Measurements from ENCODE around the gene GDPD1.
A peak's percentile ranks its signal among the peaks of the same experiment; 100 is the strongest.

Gene GDPD1

DNA sequence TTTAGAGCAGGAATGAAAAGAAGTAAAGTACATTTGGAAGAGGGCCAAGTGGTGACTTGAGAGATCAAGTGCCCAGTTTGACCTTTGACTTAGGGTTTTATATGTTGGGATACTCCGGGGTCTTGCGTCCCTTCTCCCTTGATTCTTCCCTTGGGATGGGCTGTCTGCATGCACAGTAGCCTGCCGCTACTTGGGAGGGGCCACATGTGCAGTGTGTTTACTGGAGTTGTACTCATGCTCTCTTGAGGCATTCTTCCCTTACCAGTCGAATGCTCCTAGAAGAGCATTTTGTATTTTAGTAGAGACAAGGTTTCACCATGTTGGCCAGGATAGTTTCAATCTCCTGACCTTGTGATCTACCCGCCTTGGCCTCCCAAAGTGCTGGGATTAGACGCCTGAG lies 23.8 kb downstream of the GDPD1 start:
- TF ChIP-seq, protein P1, sequence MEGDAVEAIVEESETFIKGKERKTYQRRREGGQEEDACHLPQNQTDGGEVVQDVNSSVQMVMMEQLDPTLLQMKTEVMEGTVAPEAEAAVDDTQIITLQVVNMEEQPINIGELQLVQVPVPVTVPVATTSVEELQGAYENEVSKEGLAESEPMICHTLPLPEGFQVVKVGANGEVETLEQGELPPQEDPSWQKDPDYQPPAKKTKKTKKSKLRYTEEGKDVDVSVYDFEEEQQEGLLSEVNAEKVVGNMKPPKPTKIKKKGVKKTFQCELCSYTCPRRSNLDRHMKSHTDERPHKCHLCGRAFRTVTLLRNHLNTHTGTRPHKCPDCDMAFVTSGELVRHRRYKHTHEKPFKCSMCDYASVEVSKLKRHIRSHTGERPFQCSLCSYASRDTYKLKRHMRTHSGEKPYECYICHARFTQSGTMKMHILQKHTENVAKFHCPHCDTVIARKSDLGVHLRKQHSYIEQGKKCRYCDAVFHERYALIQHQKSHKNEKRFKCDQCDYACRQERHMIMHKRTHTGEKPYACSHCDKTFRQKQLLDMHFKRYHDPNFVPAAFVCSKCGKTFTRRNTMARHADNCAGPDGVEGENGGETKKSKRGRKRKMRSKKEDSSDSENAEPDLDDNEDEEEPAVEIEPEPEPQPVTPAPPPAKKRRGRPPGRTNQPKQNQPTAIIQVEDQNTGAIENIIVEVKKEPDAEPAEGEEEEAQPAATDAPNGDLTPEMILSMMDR (IDR thresholded peaks at IDR 0.05; ENCODE audit: insufficient read depth, missing control alignments) = no peak
- FAIRE-seq (no peak), DNase-seq (ENCODE audit: insufficient read length, low spot score) (no peak)

DNA sequence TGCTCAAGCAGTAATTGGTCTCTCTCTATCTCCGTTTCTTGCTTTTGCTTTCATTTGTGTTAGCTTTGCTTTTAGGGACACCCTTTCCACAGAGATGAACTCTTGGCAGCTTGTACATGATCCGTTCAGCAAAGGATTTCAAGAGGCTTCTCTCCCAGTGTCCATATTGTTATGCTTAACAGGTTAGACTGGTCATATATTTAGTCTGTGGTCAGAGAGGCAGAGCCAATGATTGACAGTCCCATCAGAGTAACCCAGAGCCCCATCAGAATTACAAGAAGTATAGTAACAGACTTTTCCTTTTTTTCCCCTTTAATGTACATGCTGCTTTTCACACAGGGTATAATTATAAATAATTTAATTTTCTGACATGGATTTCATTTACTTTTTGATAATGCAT lies 34.4 kb downstream of the GDPD1 start:
- TF ChIP-seq, protein P1 (IDR thresholded peaks at IDR 0.05; ENCODE audit: insufficient read depth, missing control alignments) = no peak
- FAIRE-seq (no peak), DNase-seq (ENCODE audit: insufficient read length, low spot score) (no peak)

DNA sequence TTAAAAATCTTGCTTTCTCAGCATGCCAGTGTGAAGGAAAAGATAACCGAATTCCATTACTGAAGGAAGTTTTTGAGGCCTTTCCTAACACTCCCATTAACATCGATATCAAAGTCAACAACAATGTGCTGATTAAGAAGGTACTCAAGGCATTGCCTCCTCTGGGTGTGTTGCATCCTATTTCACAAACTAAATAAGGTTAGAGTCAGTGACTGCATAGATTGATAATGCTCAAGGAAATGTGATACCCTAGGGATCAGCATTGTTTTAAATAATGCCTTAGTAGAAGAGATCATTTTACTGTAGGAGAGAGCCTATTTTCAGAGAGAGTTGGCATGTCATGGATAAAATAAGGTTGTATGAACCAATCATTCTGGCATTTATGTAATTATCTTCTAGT lies 36.8 kb downstream of the GDPD1 start:
- no peak for DNase-seq (ENCODE audit: insufficient read length, low spot score)
- no peak for FAIRE-seq
- TF ChIP-seq, protein P1 (IDR thresholded peaks at IDR 0.05; ENCODE audit: insufficient read depth, missing control alignments) = no peak

DNA sequence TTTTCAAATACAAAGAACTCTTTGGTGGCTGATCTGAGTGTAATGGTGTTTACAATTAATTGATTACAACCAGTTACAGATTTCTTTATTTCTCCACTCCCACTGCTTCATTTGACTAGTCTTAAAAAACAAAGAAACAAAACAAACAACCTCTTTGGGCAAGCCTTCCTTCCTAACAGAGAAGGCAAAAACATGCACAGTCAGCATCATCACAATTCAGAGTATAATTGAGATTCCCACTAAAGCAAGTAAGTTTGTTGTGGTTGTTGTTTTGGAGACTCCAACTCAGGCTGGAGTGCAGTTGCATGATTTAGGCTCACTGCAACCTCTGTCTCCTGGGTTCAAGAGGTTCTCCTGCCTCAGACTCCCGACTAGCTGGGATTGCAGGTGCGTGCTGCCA lies 40.4 kb downstream of the GDPD1 start:
- TF ChIP-seq, protein P1 (IDR thresholded peaks at IDR 0.05; ENCODE audit: insufficient read depth, missing control alignments) = no peak
- FAIRE-seq (no peak), DNase-seq (ENCODE audit: insufficient read length, low spot score) (no peak)

DNA sequence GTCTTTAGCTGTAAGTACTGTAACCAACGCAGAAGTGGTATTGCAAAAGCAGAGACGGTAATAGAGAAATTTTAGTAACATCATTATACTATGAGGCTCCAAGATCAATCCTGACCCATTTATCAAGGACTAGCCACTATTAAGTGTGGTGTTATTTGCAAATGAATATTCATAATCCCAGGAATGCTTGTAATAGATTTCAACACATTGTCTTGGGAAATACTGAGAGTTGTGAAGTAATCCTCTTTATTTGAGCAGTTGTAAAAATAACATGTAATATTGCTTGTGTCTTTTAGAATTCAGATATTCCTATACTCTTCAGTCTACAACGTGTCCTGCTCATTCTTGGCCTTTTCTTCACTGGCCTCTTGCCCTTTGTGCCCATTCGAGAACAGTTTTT lies 46.4 kb downstream of the GDPD1 start:
- TF ChIP-seq, protein P1 (IDR thresholded peaks at IDR 0.05; ENCODE audit: insufficient read depth, missing control alignments) = no peak
- FAIRE-seq = no peak
- no peak for DNase-seq (ENCODE audit: insufficient read length, low spot score)

DNA sequence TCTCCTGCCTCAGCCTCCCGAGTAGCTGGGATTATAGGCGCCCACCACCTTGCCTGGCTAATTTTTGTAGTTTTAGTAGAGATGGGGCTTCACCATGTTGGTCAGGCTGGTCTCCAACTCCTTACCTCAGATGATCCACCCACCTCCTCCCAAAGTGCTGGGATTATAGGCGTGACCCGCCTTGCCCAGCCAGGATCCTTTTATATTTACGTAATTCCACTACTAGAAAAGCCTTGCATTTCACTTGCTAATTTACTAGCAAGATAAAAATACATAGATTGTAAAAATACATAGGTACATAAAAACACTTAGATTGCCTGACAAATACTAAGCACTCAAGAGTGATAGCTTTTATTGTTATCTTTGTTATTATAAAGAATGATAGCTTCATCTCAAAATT lies 47.5 kb downstream of the GDPD1 start:
- DNase-seq (ENCODE audit: insufficient read length, low spot score) = no peak
- TF ChIP-seq, protein P1 (IDR thresholded peaks at IDR 0.05; ENCODE audit: insufficient read depth, missing control alignments) = no peak
- no peak for FAIRE-seq

DNA sequence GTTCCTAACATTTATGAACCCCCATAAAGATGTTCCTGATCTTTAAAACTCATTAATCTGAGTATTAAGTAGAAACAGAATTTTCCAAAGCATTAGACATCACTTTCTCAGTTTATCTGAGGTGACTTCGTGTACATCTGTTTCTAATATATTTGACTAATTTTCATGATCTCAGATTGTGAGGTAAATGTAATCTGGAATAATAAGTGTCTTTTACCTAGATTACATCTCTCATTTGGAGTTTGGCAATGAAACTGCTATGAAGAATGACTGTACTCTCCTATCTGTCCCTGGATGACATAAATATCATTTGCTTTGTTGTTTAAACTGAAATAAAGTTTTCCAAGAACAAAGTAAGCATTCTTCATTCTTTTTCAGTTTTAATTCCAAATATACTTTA lies 55.3 kb downstream of the GDPD1 start:
- TF ChIP-seq, protein P1 (IDR thresholded peaks at IDR 0.05; ENCODE audit: insufficient read depth, missing control alignments) = no peak
- no peak for DNase-seq (ENCODE audit: insufficient read length, low spot score)
- peak; percentile 25 for FAIRE-seq

All from D721Med (cell line).